ENCODE data around the gene PIM1. TPM values are rescaled to one million over a fixed set of nuclear protein-coding genes. Genes with fewer than 3 reads are reported as not detected.

The PIM1 gene
- total RNA-seq, 2 donors from 2014 or later, result 15.6 to 26.2 TPM

DNA sequence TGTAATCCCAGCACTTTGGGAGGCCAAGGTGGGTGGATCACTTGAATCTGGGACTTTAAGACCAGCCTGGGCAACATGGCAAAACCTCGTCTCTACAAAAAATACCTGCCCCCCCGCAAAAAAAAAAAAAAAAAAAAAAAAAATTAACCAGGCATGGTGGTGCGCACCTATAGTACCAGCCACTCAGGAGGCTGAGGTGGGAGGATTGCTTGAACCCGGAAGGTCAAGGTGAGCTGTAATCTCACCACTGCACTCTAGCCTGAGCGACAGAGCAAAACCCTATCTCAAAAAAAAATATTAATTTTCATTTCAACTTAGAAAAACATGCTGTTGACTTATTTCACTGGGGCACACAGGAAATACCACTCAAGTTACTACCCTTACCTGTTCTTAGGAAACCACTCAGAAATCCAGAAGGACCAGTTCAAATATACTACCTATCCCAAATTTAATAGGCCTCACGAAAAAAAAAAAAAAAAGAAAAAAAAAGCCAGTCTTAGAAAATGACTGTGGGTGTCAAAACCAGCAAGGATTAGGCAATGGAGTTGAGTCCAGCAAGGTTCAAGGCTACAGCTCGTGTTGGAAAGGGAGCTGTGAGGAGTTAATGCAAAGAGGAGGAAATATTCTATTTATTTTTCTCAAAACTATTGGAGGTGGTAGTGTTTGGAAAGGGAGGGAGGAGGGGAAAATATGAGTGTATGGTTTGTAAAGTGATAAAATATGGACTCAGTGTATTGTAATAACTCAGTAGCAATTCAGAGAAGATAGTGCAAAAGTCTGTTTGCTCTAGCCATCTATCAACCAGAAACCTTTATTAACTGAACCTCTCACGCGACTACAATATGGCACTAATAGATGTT lies 33.9 kb upstream of the PIM1 start:
- Histone ChIP-seq H3K27me3 (no peaks in the 10 kb centered on the region), H3K4me3 (no peak overlapping the region), H3K27ac (peak overlapping the region; percentile 90), H3K9me3 (no peaks in the 10 kb centered on the region), H3K36me3 (no peaks in the 10 kb centered on the region), H3K4me1 (peaks cover 21% of the 10 kb centered on the region), H3K9ac (ENCODE audit: low read depth in 2 of 2, low read length in 2 of 2) (no peak overlapping the region)
- DNase-seq, result peak; percentile 57
- TF ChIP-seq, protein P1, sequence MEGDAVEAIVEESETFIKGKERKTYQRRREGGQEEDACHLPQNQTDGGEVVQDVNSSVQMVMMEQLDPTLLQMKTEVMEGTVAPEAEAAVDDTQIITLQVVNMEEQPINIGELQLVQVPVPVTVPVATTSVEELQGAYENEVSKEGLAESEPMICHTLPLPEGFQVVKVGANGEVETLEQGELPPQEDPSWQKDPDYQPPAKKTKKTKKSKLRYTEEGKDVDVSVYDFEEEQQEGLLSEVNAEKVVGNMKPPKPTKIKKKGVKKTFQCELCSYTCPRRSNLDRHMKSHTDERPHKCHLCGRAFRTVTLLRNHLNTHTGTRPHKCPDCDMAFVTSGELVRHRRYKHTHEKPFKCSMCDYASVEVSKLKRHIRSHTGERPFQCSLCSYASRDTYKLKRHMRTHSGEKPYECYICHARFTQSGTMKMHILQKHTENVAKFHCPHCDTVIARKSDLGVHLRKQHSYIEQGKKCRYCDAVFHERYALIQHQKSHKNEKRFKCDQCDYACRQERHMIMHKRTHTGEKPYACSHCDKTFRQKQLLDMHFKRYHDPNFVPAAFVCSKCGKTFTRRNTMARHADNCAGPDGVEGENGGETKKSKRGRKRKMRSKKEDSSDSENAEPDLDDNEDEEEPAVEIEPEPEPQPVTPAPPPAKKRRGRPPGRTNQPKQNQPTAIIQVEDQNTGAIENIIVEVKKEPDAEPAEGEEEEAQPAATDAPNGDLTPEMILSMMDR (IDR thresholded peaks at IDR 0.05), result no peak
- intact Hi-C loops (cut with DNase I), result no loop called here

DNA sequence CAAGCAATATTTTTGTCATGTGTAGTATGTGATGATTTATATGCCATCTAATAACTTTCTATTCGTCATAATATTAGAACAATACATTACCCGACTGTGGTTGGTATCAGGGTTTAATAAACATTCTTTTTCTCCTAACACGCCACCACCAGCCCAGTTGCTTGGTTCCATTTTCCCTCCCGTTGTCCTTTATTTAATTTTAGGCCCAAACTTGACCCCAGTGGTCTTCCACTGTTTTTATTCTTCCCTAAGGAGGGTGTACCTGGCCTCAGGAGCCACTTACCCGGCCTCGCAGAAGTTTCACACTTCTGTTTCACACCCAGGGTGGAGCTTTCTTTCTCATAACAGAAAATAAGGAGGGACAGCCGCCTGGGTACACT lies 33.1 kb upstream of the PIM1 start:
- no peaks in the 10 kb centered on the region for H3K36me3 ChIP-seq
- peak overlapping the region; percentile 90 for H3K27ac ChIP-seq
- H3K9ac ChIP-seq (ENCODE audit: low read depth in 2 of 2, low read length in 2 of 2), result no peak overlapping the region
- no peaks in the 10 kb centered on the region for H3K9me3 ChIP-seq
- intact Hi-C loops (cut with DNase I), result no loop called here
- TF ChIP-seq, protein P1 (IDR thresholded peaks at IDR 0.05), result no peak
- no peak for DNase-seq
- peaks cover 18% of the 10 kb centered on the region for H3K4me1 ChIP-seq
- H3K27me3 ChIP-seq, result no peaks in the 10 kb centered on the region
- H3K4me3 ChIP-seq, result no peak overlapping the region

DNA sequence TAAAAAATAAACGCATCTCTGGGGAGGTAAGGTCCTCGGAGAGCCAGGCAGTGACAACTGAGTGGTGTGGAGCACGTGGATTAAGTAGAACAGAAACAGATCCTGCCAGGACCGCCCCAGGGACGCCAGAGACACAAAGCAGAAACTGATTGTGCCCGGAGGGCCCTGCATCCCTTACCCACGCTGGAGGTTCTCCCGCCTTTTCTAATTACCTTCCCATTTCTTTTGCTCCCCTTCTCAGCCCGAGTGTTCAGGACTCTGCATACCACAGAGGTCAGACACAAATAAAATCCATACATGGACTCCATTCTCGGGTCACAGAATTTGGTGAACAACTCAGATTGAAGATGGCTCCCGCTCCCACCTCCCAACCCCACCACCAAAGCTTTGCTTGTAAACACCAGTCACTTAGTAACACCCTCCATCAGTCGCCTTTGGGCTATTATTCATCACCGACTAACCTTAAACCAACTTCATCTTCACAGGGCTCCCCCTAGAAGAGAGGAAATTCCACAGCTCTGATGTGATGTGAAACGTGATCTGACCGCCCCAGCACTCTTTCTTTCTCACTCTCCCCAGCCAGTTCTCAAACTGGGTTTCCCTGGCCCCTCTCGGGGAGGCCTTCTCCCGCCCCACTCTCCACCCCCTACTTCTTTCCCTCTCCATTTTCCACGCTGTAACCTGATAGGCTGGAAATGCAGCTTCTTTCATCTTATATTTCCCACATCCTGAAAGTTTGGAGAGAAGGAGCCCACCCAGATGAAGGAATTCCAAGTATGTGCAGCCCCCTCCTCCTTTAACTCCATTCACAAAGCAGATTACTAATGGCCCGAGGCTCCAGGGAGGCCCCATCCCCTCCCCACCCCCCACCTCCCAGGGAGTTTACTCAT lies 32.5 kb upstream of the PIM1 start:
- H3K36me3 ChIP-seq, result no peaks in the 10 kb centered on the region
- H3K9me3 ChIP-seq, result no peaks in the 10 kb centered on the region
- intact Hi-C loops (cut with DNase I), result no loop called here
- DNase-seq, result peak; percentile 30
- H3K4me1 ChIP-seq, result peaks cover 18% of the 10 kb centered on the region
- H3K27me3 ChIP-seq, result no peaks in the 10 kb centered on the region
- H3K4me3 ChIP-seq, result no peak overlapping the region
- TF ChIP-seq, protein P1 (IDR thresholded peaks at IDR 0.05), result no peak
- peak overlapping the region; percentile 90 for H3K27ac ChIP-seq
- no peak overlapping the region for H3K9ac ChIP-seq (ENCODE audit: low read depth in 2 of 2, low read length in 2 of 2)

DNA sequence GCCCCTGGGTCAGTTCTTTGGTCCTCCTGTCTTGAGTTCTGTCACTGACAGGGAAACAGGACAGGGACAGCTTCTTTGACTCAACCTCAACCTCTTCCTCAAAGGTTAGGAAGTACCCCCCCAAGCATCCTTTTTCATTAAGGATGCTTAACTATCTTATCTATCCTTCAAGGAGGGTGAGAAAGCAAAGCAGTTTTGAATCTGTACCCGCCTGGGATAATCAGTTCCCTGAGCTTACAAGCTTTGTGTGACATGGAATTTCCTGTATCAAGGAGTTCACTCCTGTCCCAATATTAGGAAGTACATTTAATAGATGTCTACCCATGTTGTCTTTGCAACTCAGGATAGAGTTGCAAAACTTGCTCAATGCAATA lies 31.1 kb upstream of the PIM1 start:
- TF ChIP-seq, protein P1 (IDR thresholded peaks at IDR 0.05), result no peak
- Histone ChIP-seq H3K4me3 (no peak overlapping the region), H3K9ac (ENCODE audit: low read depth in 2 of 2, low read length in 2 of 2) (no peak overlapping the region), H3K4me1 (peaks cover 14% of the 10 kb centered on the region), H3K27ac (no peak overlapping the region), H3K9me3 (no peaks in the 10 kb centered on the region), H3K36me3 (no peaks in the 10 kb centered on the region), H3K27me3 (no peaks in the 10 kb centered on the region)
- DNase-seq, result no peak
- intact Hi-C loops (cut with DNase I), result no loop called here

DNA sequence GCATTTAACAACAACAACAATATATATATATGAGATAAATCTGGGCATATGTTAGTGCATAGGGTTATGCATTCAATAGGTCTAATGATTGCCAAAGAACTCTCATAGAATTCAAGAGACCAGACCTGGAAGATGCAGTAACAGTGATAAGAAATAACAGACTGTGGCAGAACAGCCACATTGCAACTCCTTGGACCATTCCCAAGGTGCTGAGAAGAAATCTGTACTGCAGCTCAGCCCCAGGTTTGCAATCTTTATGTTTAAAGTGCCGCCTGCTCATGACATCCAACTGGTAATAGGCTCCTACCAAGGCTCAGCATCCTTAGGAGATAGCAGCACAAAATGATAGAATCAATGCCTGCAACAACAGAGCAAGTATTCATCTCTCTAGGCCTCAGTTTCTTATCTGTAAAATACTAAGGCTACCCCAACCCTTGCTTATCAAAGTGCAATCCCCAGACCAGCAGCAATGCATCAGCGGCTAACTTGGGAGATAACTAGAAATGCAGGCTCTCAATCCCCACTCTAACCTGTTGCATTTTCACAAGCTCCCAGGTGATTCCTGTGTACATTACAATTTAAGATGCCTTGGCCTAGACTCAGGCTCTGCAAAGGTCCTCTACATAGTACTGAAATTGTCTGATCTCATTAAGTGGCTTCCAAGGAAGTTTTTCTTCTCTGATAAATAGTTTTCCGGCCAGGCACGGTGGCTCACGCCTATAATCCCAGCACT lies 30.6 kb upstream of the PIM1 start:
- TF ChIP-seq, protein P1 (IDR thresholded peaks at IDR 0.05), result no peak
- Histone ChIP-seq H3K9ac (ENCODE audit: low read depth in 2 of 2, low read length in 2 of 2) (no peak overlapping the region), H3K4me1 (peaks cover 10% of the 10 kb centered on the region), H3K27ac (no peak overlapping the region), H3K4me3 (no peak overlapping the region), H3K9me3 (no peaks in the 10 kb centered on the region), H3K36me3 (no peaks in the 10 kb centered on the region), H3K27me3 (no peaks in the 10 kb centered on the region)
- intact Hi-C loops (cut with DNase I), result no loop called here
- DNase-seq, result no peak
